B cell (primary cell): ENCODE measurements around the gene ZDHHC1. TPM values are rescaled to one million over a fixed set of nuclear protein-coding genes. Genes with fewer than 3 reads are reported as not detected.

Source experiments
- ATAC-seq: fragments of 200-7000 bp; cut with Tn5 transposase; one replicate; pipeline ENCODE4 v1.10.0; 2021; ENCODE audit warnings: low read depth, mild to moderate bottlenecking, moderate number of reproducible peaks, moderate library complexity
- CTCF ChIA-PET: fragments of 350-600 bp; sonication (Branson Sonifier 250); formaldehyde crosslinking; loops from one replicate; lab custom pipeline; 2021; ENCODE audit warnings: antibody characterized with exemption, inconsistent platforms; lab: Charles Lee
- POLR2A ChIA-PET: fragments of 350-600 bp; sonication (Branson Sonifier 250); formaldehyde crosslinking; loops from one replicate; lab custom pipeline; 2021; ENCODE audit warnings: antibody characterized with exemption; lab: Charles Lee
- DNase-seq: peaks from one replicate; pipeline ENCODE4 v3.0.0; 2013
- H2AFZ ChIP-seq: 2 replicates; pipeline ENCODE4 v1.6.1; 2012; ENCODE audit warnings: mild to moderate bottlenecking, low read depth, low read length; ENCODE audit not compliant: insufficient read depth, poor library complexity, severe bottlenecking
- H3K27ac ChIP-seq, 2 donors: 1 replicate in 1 of 2; 2 replicates in 1 of 2; pipeline ENCODE4 v1.5.1; 2012 to 2013; ENCODE audit warnings: low read length in 2 of 2, mild to moderate bottlenecking in 2 of 2, moderate library complexity in 1 of 2
- H3K27me3 ChIP-seq, 4 experiments: fragments of 200-600 bp in 1 of 4; sonication (generic) in 1 of 4; replicated peaks in 1 of 4; 1 replicate in 2 of 4; 2 replicates in 2 of 4; pipeline versions ENCODE4 v1.6.1 to v1.7.0; 2013 to 2016; ENCODE audit warnings: low read length in 3 of 4, mild to moderate bottlenecking in 2 of 4, mixed read lengths in 1 of 4, moderate library complexity in 1 of 4; ENCODE audit not compliant: insufficient read depth in 4 of 4, control insufficient read depth in 3 of 4; ENCODE audit errors: control extremely low read depth in 1 of 4
- H3K36me3 ChIP-seq, 2 experiments: replicated peaks in 1 of 2; 1 replicate in 1 of 2; 2 replicates in 1 of 2; pipeline versions ENCODE4 v1.6.1 to v1.7.1; 2013; ENCODE audit warnings: low read length in 1 of 2; ENCODE audit not compliant: insufficient read depth in 2 of 2, control insufficient read depth in 1 of 2; ENCODE audit errors: control extremely low read depth in 1 of 2, extremely low read depth in 1 of 2
- H3K4me1 ChIP-seq, 2 donors: fragments of 200-600 bp in 1 of 2; sonication (generic) in 1 of 2; 1 replicate in 1 of 2; 2 replicates in 1 of 2; pipeline versions ENCODE4 v1.5.1 to v1.6.1; 2013 to 2017; ENCODE audit warnings: low read length in 2 of 2; ENCODE audit not compliant: control insufficient read depth in 2 of 2, insufficient read depth in 2 of 2
- H3K4me2 ChIP-seq: replicated peaks from 2 replicates; pipeline ENCODE3; 2012; ENCODE audit warnings: mild to moderate bottlenecking, low read depth, low read length; ENCODE audit not compliant: poor library complexity, severe bottlenecking
- H3K4me3 ChIP-seq, 5 experiments: fragments of 200-600 bp in 1 of 5; sonication (generic) in 1 of 5; 1 replicate in 3 of 5; 2 replicates in 2 of 5; pipeline versions ENCODE4 v1.5.1 to v1.7.0; 2011 to 2016; ENCODE audit warnings: low read length in 4 of 5, mild to moderate bottlenecking in 4 of 5, low read depth in 2 of 5, control low read depth in 1 of 5, moderate library complexity in 1 of 5; ENCODE audit not compliant: insufficient read depth in 1 of 5; ENCODE audit errors: control extremely low read depth in 1 of 5, extremely low read depth in 1 of 5
- H3K79me2 ChIP-seq: fragments of 200-600 bp; sonication (generic); one replicate; pipeline ENCODE4 v1.6.0; 2016; ENCODE audit warnings: low read length; ENCODE audit not compliant: control insufficient read depth, insufficient read depth
- H3K9ac ChIP-seq: fragments of 200-600 bp; sonication (generic); 2 replicates; pipeline ENCODE4 v1.6.1; 2017; ENCODE audit warnings: mild to moderate bottlenecking, low read length, moderate library complexity
- H3K9me3 ChIP-seq, 3 donors: one replicate each; pipeline versions ENCODE4 v1.6.1 to v1.7.1; 2013; ENCODE audit warnings: low read length in 2 of 3; ENCODE audit not compliant: control insufficient read depth in 2 of 3, insufficient read depth in 1 of 3; ENCODE audit errors: control extremely low read depth in 1 of 3
- H4K20me1 ChIP-seq: 2 replicates; pipeline ENCODE4 v1.6.0; 2012; ENCODE audit warnings: mild to moderate bottlenecking, low read length; ENCODE audit not compliant: insufficient read depth, control insufficient read depth, poor library complexity, severe bottlenecking
- H3K27ac Mint-ChIP-seq: one replicate; pipeline ENCODE4 v1.8.0; 2021; ENCODE audit warnings: mixed read lengths
- H3K27me3 Mint-ChIP-seq: one replicate; pipeline ENCODE4 v1.8.0; 2021; ENCODE audit warnings: mixed read lengths
- H3K4me1 Mint-ChIP-seq: one replicate; pipeline ENCODE4 v1.8.0; 2021; ENCODE audit warnings: mixed read lengths
- H3K4me3 Mint-ChIP-seq: one replicate; pipeline ENCODE4 v1.8.0; 2021; ENCODE audit warnings: mixed read lengths
- H3K9me3 Mint-ChIP-seq: one replicate; pipeline ENCODE4 v1.8.0; 2022; ENCODE audit warnings: mixed read lengths; ENCODE audit not compliant: insufficient read depth
- CTCF ChIP-seq: fragments of 200-600 bp; IDR thresholded peaks from one replicate; pipeline ENCODE4 v1.8.0; 2022; ENCODE audit warnings: antibody characterized with exemption, mild to moderate bottlenecking
- EZH2 ChIP-seq: IDR thresholded peaks from 2 replicates; pipeline ENCODE4 v1.6.1; 2012; ENCODE audit warnings: borderline replicate concordance, low read depth, mild to moderate bottlenecking, moderate library complexity, low read length; ENCODE audit not compliant: insufficient read depth, poor library complexity, severe bottlenecking
- WGBS: methylation state at CpG from one replicate; pipeline ENCODE4 v1.1.5; 2013; ENCODE audit warnings: missing lambda C conversion rate; ENCODE audit not compliant: insufficient coverage; 5-methylcytosine and 5-hydroxymethylcytosine counted together
- intact Hi-C: fragments of 100-400 bp; cut with micrococcal nuclease; formaldehyde crosslinking; loops from one replicate; pipeline ENCODE4 v1.10.0; 2022
- polyA plus RNA-seq: library from polyadenylated mRNA; depleted of rRNA; stranded (reverse); fragments of >200 nt; gene quantifications from 2 replicates; pipeline ENCODE4 v1.2.3, GENCODE V29; 2012
- total RNA-seq, 2 donors: library from RNA; stranded (reverse); fragments of 120-200 nt in 1 of 2; gene quantifications; 1 replicate in 1 of 2; 2 replicates in 1 of 2; pipeline versions ENCODE4 v1.2.3 to v1.2.4, GENCODE V29; 2013 to 2022

ZDHHC1 gene
- total and polyA plus RNA-seq, 2 donors (not counting 1 experiment from before 2014, with no cell fraction given), result 0.58 to 2.8 TPM

DNA sequence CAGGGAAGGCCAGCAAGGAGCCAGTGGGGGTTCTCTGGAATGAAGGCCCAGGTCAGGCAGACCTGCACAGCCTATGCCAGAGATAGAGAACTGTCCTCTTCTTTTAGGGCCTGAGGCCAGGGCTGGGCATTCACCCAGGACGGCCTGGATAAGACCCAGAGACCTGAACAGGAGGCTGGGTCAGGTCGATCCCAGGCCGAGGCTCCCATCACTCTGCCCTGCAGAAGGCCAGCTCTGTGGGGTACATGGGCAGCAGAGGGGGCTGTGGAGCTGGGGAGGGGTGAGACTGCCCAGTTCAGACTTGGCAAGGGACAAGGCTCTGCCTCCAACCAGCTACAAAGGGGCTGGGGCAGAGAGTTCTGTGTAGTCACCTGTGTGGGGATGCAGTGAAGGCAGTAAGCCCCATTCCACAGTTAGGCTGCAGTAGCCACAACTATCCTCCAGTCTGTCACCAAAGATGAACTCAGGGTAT, 29.2 kb upstream of the ZDHHC1 start:
- Histone ChIP-seq H3K36me3 (peaks cover 0 to 85% of the 10 kb centered on the region in 2 experiments), H4K20me1 (peaks cover 78% of the 10 kb centered on the region), H3K79me2 (peaks cover 13% of the 10 kb centered on the region), H3K4me2 (no peak overlapping the region), H2AFZ (no peak overlapping the region), H3K4me1 (no peaks in the 10 kb centered on the region), H3K9me3 (peaks cover 0 to 2% (median 0%) of the 10 kb centered on the region in 3 donors), H3K4me3 (no peak overlapping the region), H3K27ac (no peak overlapping the region), H3K9ac (no peak overlapping the region), H3K27me3 (no peaks in the 10 kb centered on the region)
- ChIA-PET CTCF (interaction anchor here (0.8 to 3.8 kb wide), 4 partner anchors 18 to 71 kb away, joined by 3 to 19 read pairs (median 12); no protein-coding TSS in a partner anchor), POLR2A (no interaction called here)
- no peak overlapping the region for H3K27ac Mint-ChIP-seq
- DNase-seq (no peak), ATAC-seq (no peak)
- intact Hi-C loops, result no loop called here
- H3K4me1 Mint-ChIP-seq, result no peaks in the 10 kb centered on the region
- no peak overlapping the region for H3K4me3 Mint-ChIP-seq
- H3K27me3 Mint-ChIP-seq, result no peaks in the 10 kb centered on the region
- TF ChIP-seq EZH2 (no peak), CTCF (no peak)
- 100% methylated on average over 3 of the region's 3 CpGs for WGBS
- no peaks in the 10 kb centered on the region for H3K9me3 Mint-ChIP-seq

- Histone ChIP-seq H3K9me3 (peaks cover 0 to 2% (median 0%) of the 10 kb centered on the region in 3 donors), H3K4me3 (no peak overlapping the region), H3K79me2 (peaks cover 13% of the 10 kb centered on the region), H2AFZ (no peak overlapping the region), H4K20me1 (peaks cover 74% of the 10 kb centered on the region), H3K27ac (no peak overlapping the region), H3K36me3 (peaks cover 0 to 85% of the 10 kb centered on the region in 2 experiments), H3K4me1 (no peaks in the 10 kb centered on the region), H3K27me3 (no peaks in the 10 kb centered on the region), H3K9ac (no peak overlapping the region), H3K4me2 (no peak overlapping the region)
- POLR2A ChIA-PET, result no interaction called here
- no peak for DNase-seq
- no peak overlapping the region for H3K27ac Mint-ChIP-seq
- no peak for ATAC-seq
- H3K9me3 Mint-ChIP-seq, result no peaks in the 10 kb centered on the region
- intact Hi-C loops, result no loop called here
- CTCF ChIA-PET, result interaction anchor here (3.8 kb wide), 2 partner anchors 17 to 20 kb away, joined by 18 to 19 read pairs; no protein-coding TSS in a partner anchor
- H3K27me3 Mint-ChIP-seq, result no peaks in the 10 kb centered on the region
- 97% methylated on average over 7 of the region's 7 CpGs for WGBS
- H3K4me3 Mint-ChIP-seq, result no peak overlapping the region
- no peak for TF ChIP-seq CTCF
- no peak for TF ChIP-seq EZH2
- no peaks in the 10 kb centered on the region for H3K4me1 Mint-ChIP-seq
These were observed 28.8 kb upstream of the ZDHHC1 start for GRCh38 chr16:67445126-67445426.
